Measurements from ENCODE around the gene KCTD10. TPM values are rescaled to one million over a fixed set of nuclear protein-coding genes. Genes with fewer than 3 reads are reported as not detected.

KCTD10 gene
- total RNA-seq, 2 experiments from 2014 or later, result 37.4 to 38.2 TPM

DNA sequence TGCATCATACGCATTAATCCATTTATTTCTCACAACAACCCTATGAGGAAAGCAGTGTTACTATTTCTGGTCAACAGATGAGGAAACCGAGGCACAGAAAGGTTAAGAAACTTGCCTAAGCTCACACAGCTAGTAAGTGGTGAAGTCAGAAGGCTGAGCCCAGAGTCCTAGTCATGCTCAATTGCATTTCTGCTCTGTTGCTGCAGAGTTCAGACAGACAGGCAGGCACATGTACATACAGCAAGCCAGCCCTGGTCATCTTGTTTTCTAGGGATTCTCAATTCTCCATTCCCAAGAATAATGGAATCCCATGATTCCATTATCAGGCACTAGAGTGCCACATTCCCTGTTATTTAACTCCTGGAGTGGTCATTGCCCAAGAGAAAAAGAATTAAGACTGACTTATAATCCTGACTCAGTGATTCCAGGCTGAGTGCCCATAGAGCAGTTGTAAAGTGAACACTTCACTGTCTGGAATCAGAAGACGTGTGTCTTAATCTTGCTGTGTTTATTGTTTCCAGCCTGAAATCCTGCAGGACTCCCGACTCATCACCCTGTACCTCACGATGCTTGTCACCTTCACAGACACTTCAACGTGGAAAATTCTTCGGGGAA lies 11.1 kb upstream of the KCTD10 start:
- intact Hi-C loops (cut with micrococcal nuclease), result no loop called here
- no peak overlapping the region for H3K4me3 Mint-ChIP-seq
- peaks cover 19% of the 10 kb centered on the region for H3K36me3 Mint-ChIP-seq (ENCODE audit: low read depth)
- TF ChIP-seq, protein P1, sequence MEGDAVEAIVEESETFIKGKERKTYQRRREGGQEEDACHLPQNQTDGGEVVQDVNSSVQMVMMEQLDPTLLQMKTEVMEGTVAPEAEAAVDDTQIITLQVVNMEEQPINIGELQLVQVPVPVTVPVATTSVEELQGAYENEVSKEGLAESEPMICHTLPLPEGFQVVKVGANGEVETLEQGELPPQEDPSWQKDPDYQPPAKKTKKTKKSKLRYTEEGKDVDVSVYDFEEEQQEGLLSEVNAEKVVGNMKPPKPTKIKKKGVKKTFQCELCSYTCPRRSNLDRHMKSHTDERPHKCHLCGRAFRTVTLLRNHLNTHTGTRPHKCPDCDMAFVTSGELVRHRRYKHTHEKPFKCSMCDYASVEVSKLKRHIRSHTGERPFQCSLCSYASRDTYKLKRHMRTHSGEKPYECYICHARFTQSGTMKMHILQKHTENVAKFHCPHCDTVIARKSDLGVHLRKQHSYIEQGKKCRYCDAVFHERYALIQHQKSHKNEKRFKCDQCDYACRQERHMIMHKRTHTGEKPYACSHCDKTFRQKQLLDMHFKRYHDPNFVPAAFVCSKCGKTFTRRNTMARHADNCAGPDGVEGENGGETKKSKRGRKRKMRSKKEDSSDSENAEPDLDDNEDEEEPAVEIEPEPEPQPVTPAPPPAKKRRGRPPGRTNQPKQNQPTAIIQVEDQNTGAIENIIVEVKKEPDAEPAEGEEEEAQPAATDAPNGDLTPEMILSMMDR (IDR thresholded peaks at IDR 0.05), result no peak
- ChIA-PET POLR2A (no interaction called here), CTCF (no interaction called here)
- no peaks in the 10 kb centered on the region for H3K27me3 Mint-ChIP-seq
- no peak for ATAC-seq
- no peaks in the 10 kb centered on the region for H3K4me1 Mint-ChIP-seq (ENCODE audit: low read depth)
- H3K9me3 Mint-ChIP-seq, result no peaks in the 10 kb centered on the region
- no peak for DNase-seq
- no peak overlapping the region for H3K27ac Mint-ChIP-seq

DNA sequence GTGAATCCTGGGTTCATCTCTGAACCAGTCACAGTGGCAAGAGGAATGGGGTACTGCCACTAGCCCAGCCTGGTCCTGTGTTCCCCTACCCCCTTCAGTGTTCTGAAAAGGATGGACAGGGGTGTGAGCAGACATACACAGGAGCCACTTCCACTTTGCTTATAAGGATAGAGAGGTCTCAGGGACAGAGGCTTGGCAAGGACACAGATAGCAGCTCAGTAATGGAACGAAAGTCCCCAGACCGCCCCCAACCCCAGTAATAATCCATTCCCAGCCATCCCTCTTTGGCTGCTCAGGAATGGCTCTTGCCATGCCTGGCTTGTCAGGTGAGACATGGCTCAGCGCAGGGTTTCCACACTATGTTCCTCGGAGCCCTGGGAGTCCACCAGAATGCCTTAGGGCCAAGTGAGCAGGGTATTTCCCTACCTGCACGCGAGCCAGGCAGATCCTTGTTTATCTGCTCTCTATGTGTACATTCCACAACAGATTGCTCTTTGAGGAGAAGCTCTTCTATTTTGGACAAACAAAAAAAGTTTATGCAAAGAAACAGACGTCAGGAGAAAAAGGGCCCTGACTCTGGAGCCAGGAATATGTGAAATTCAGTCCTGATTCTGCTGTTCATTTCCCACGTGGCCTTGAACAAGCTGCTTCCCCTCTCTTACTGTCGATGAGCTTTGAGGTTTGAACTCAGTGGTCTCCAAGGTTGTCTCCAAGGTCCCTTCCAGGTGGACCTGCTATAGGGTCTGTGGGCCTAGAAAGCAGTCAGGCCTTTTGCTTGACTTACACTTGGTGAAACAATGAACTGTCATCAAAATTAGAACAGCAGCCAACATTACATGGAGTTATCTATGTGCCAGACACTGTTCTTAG lies 10.3 kb upstream of the KCTD10 start:
- no peak overlapping the region for H3K4me3 Mint-ChIP-seq
- no peaks in the 10 kb centered on the region for H3K27me3 Mint-ChIP-seq
- H3K9me3 Mint-ChIP-seq, result no peaks in the 10 kb centered on the region
- intact Hi-C loops (cut with micrococcal nuclease), result no loop called here
- ChIA-PET POLR2A (no interaction called here), CTCF (interaction anchor here (0.9 to 1.3 kb wide), 2 partner anchors 31 to 59 kb away, joined by 3 to 5 read pairs; no protein-coding TSS in a partner anchor)
- ATAC-seq (no peak), DNase-seq (no peak)
- H3K4me1 Mint-ChIP-seq (ENCODE audit: low read depth), result no peaks in the 10 kb centered on the region
- H3K36me3 Mint-ChIP-seq (ENCODE audit: low read depth), result peaks cover 19% of the 10 kb centered on the region
- no peak overlapping the region for H3K27ac Mint-ChIP-seq
- TF ChIP-seq, protein P1 (IDR thresholded peaks at IDR 0.05), result no peak

DNA sequence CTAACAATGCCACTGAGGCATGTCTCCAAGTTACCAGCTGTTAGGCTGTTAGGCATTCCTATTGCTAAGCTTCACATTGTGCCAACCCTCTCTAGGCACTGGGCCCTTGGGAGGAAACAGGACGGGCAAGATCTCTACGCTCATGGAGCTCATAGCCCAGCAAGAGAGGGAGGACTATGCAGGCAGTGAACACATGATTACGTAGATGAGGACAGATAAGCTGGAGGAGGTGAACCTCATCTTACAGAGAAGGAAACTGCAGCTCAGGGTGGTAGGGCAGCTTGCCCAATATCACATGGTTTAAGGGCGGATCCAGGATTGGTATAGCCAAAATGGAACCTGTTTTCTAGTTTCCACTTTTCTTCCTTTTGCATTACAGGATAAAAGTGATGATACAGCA lies 8.1 kb upstream of the KCTD10 start:
- intact Hi-C loops (cut with micrococcal nuclease), result no loop called here
- DNase-seq, result no peak
- ChIA-PET CTCF (interaction anchor here (1.1 to 1.4 kb wide), 2 partner anchors 32 to 34 kb away, joined by 3 read pairs; no protein-coding TSS in a partner anchor), POLR2A (no interaction called here)
- H3K9me3 Mint-ChIP-seq, result no peaks in the 10 kb centered on the region
- H3K4me1 Mint-ChIP-seq (ENCODE audit: low read depth), result no peaks in the 10 kb centered on the region
- H3K36me3 Mint-ChIP-seq (ENCODE audit: low read depth), result peaks cover 19% of the 10 kb centered on the region
- H3K27ac Mint-ChIP-seq, result no peak overlapping the region
- H3K4me3 Mint-ChIP-seq, result no peak overlapping the region
- TF ChIP-seq, protein P1 (IDR thresholded peaks at IDR 0.05), result no peak
- no peak for ATAC-seq
- no peaks in the 10 kb centered on the region for H3K27me3 Mint-ChIP-seq

DNA sequence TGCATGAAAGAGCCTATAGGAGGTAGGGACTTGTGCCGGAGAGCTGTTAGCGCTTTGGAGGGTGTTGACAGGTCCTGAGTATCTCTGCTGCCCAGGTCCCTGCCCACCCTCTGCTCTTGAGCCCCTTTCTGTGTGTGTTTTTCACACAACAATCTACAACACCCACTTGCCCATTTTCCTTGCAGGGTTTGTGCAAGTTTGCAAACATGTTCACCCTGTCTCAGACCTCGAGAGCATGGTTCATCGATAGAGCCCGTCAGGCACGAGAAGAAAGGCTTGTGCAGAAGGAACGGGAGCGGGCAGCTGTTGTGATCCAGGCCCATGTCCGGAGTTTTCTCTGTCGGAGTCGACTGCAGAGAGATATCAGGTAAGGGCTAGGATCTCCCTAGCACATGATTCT lies 6.2 kb upstream of the KCTD10 start:
- H3K4me1 Mint-ChIP-seq (ENCODE audit: low read depth), result peaks cover 13% of the 10 kb centered on the region

More for the DNA sequence above, 6.2 kb upstream of the KCTD10 start:
- ChIA-PET POLR2A (no interaction called here), CTCF (interaction anchor here (1.3 kb wide), 1 partner anchor 9 kb away, joined by 3 read pairs; no protein-coding TSS in a partner anchor)
- Mint-ChIP-seq H3K9me3 (no peaks in the 10 kb centered on the region), H3K27me3 (no peaks in the 10 kb centered on the region), H3K4me3 (no peak overlapping the region), H3K27ac (no peak overlapping the region), H3K36me3 (ENCODE audit: low read depth) (peaks cover 6% of the 10 kb centered on the region)
- intact Hi-C loops (cut with micrococcal nuclease), result no loop called here
- TF ChIP-seq, protein P1 (IDR thresholded peaks at IDR 0.05), result no peak
- ATAC-seq, result no peak
- DNase-seq, result no peak

Data from activated CD8-positive, alpha-beta T cell treated with anti-CD3 and anti-CD28 coated beads for 36 hours (primary cell).